Right kidney (tissue), 1 donor: ENCODE data around the gene TSPAN5.

Experiments used
- DNase-seq: peaks from one replicate; pipeline ENCODE4 v3.0.0-alpha.2; 2016

TSPAN5 gene

GRCh38 chr4:98586291-98586961, 72.0 kb downstream of the TSPAN5 start:
- no peak for DNase-seq

GRCh38 chr4:98585596-98585995, 72.8 kb downstream of the TSPAN5 start:
- no peak for DNase-seq

- no peak for DNase-seq
These were observed 74.1 kb downstream of the TSPAN5 start for GRCh38 chr4:98584265-98584664.

- no peak for DNase-seq
These were observed 75.1 kb downstream of the TSPAN5 start for GRCh38 chr4:98583265-98583664.

- no peak for DNase-seq
These were observed 77.3 kb downstream of the TSPAN5 start for GRCh38 chr4:98581126-98581525.

- DNase-seq = no peak
These were observed 80.5 kb downstream of the TSPAN5 start for GRCh38 chr4:98577956-98578355.

GRCh38 chr4:98574816-98575215, 83.6 kb downstream of the TSPAN5 start:
- DNase-seq = no peak

GRCh38 chr4:98573791-98574190, 84.6 kb downstream of the TSPAN5 start:
- DNase-seq = no peak

GRCh38 chr4:98572697-98573096, 85.7 kb downstream of the TSPAN5 start:
- DNase-seq = no peak

GRCh38 chr4:98571161-98571786, 87.1 kb downstream of the TSPAN5 start:
- DNase-seq = no peak

GRCh38 chr4:98570151-98570797, 88.1 kb downstream of the TSPAN5 start:
- no peak for DNase-seq

GRCh38 chr4:98568941-98569663, 89.3 kb downstream of the TSPAN5 start:
- no peak for DNase-seq

- no peak for DNase-seq
These were observed 90.8 kb downstream of the TSPAN5 start for GRCh38 chr4:98567611-98568010.

- no peak for DNase-seq
These were observed 91.9 kb downstream of the TSPAN5 start for GRCh38 chr4:98566361-98567008.

GRCh38 chr4:98565681-98566301, 92.6 kb downstream of the TSPAN5 start:
- no peak for DNase-seq

GRCh38 chr4:98564852-98565251, 93.6 kb downstream of the TSPAN5 start:
- DNase-seq = no peak

- DNase-seq = no peak
These were observed 98.1 kb downstream of the TSPAN5 start for GRCh38 chr4:98560321-98560720.

- DNase-seq = no peak
These were observed 99.8 kb downstream of the TSPAN5 start for GRCh38 chr4:98558471-98559169.

- no peak for DNase-seq
These were observed 101.1 kb downstream of the TSPAN5 start for GRCh38 chr4:98557194-98557892.

- no peak for DNase-seq
These were observed 102.0 kb downstream of the TSPAN5 start for GRCh38 chr4:98556451-98556850.
